ENCODE measurements around the gene RUNX2. TPM values are rescaled to one million over a fixed set of nuclear protein-coding genes. Genes with fewer than 3 reads are reported as not detected.

RUNX2 gene
- total and polyA plus RNA-seq, 2 experiments from 2014 or later: 0.66 to 1.7 TPM

- H3K79me2 ChIP-seq (replicated peaks; ENCODE audit: insufficient read depth): no peaks in the 10 kb centered on the region
- Mint-ChIP-seq H3K4me3 (no peak overlapping the region), H3K36me3 (ENCODE audit: low read depth) (no peaks in the 10 kb centered on the region), H3K27ac (peak overlapping the region; percentile 9; the same call in 1 of the 2 replicates), H3K4me1 (peaks cover 11% of the 10 kb centered on the region; the same call in 2 of the 3 replicates), H3K27me3 (ENCODE audit: insufficient read depth, low read depth, poor library complexity) (no peaks in the 10 kb centered on the region), H3K9me3 (no peaks in the 10 kb centered on the region)
- H4K20me1 ChIP-seq (replicated peaks; ENCODE audit: insufficient read depth): no peaks in the 10 kb centered on the region
- no peak overlapping the region for H3K4me3 ChIP-seq
- H3K27ac ChIP-seq (ENCODE audit: low read depth): no peak overlapping the region
- H3F3A ChIP-seq (replicated peaks; ENCODE audit: low read depth): no peaks in the 10 kb centered on the region
- H3K36me3 ChIP-seq (ENCODE audit: insufficient read depth): no peaks in the 10 kb centered on the region
- ATAC-seq (no peak), DNase-seq (ENCODE audit: low spot score) (no peak)
- H3K9me2 ChIP-seq (ENCODE audit: insufficient read depth): no peaks in the 10 kb centered on the region
- TF ChIP-seq POLR2AphosphoS5 (IDR thresholded peaks at IDR 0.05; ENCODE audit: low read depth) (no peak), JUNB (IDR thresholded peaks at IDR 0.05; ENCODE audit: unreplicated experiment) (no peak), ZNF331 (CRISPR knock-in tag; IDR thresholded peaks at IDR 0.05; ENCODE audit: low read depth) (no peak), ZNF114 (CRISPR knock-in tag; IDR thresholded peaks at IDR 0.05) (no peak), CREB1 (CRISPR knock-in tag; IDR thresholded peaks at IDR 0.05; ENCODE audit: low read depth) (no peak), STAT1 (IDR thresholded peaks at IDR 0.05; ENCODE audit: unreplicated experiment) (no peak), EZH2 (IDR thresholded peaks at IDR 0.05; ENCODE audit: low read depth, unreplicated experiment) (no peak), NANOG (IDR thresholded peaks at IDR 0.05; ENCODE audit: borderline replicate concordance) (no peak), EZH2phosphoT487 (IDR thresholded peaks at IDR 0.05; ENCODE audit: unreplicated experiment) (no peak)
- TF ChIP-seq, protein P1, sequence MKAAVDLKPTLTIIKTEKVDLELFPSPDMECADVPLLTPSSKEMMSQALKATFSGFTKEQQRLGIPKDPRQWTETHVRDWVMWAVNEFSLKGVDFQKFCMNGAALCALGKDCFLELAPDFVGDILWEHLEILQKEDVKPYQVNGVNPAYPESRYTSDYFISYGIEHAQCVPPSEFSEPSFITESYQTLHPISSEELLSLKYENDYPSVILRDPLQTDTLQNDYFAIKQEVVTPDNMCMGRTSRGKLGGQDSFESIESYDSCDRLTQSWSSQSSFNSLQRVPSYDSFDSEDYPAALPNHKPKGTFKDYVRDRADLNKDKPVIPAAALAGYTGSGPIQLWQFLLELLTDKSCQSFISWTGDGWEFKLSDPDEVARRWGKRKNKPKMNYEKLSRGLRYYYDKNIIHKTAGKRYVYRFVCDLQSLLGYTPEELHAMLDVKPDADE (IDR thresholded peaks at IDR 0.05): no peak
- TF ChIP-seq, protein P2, sequence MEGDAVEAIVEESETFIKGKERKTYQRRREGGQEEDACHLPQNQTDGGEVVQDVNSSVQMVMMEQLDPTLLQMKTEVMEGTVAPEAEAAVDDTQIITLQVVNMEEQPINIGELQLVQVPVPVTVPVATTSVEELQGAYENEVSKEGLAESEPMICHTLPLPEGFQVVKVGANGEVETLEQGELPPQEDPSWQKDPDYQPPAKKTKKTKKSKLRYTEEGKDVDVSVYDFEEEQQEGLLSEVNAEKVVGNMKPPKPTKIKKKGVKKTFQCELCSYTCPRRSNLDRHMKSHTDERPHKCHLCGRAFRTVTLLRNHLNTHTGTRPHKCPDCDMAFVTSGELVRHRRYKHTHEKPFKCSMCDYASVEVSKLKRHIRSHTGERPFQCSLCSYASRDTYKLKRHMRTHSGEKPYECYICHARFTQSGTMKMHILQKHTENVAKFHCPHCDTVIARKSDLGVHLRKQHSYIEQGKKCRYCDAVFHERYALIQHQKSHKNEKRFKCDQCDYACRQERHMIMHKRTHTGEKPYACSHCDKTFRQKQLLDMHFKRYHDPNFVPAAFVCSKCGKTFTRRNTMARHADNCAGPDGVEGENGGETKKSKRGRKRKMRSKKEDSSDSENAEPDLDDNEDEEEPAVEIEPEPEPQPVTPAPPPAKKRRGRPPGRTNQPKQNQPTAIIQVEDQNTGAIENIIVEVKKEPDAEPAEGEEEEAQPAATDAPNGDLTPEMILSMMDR (conservative IDR thresholded peaks at IDR 0.05; ENCODE audit: low read depth in 2 of 2): no peak
- TF ChIP-seq, protein P3, sequence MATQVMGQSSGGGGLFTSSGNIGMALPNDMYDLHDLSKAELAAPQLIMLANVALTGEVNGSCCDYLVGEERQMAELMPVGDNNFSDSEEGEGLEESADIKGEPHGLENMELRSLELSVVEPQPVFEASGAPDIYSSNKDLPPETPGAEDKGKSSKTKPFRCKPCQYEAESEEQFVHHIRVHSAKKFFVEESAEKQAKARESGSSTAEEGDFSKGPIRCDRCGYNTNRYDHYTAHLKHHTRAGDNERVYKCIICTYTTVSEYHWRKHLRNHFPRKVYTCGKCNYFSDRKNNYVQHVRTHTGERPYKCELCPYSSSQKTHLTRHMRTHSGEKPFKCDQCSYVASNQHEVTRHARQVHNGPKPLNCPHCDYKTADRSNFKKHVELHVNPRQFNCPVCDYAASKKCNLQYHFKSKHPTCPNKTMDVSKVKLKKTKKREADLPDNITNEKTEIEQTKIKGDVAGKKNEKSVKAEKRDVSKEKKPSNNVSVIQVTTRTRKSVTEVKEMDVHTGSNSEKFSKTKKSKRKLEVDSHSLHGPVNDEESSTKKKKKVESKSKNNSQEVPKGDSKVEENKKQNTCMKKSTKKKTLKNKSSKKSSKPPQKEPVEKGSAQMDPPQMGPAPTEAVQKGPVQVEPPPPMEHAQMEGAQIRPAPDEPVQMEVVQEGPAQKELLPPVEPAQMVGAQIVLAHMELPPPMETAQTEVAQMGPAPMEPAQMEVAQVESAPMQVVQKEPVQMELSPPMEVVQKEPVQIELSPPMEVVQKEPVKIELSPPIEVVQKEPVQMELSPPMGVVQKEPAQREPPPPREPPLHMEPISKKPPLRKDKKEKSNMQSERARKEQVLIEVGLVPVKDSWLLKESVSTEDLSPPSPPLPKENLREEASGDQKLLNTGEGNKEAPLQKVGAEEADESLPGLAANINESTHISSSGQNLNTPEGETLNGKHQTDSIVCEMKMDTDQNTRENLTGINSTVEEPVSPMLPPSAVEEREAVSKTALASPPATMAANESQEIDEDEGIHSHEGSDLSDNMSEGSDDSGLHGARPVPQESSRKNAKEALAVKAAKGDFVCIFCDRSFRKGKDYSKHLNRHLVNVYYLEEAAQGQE (IDR thresholded peaks at IDR 0.05; ENCODE audit: unreplicated experiment): no peak
- TF ChIP-seq, protein P4, sequence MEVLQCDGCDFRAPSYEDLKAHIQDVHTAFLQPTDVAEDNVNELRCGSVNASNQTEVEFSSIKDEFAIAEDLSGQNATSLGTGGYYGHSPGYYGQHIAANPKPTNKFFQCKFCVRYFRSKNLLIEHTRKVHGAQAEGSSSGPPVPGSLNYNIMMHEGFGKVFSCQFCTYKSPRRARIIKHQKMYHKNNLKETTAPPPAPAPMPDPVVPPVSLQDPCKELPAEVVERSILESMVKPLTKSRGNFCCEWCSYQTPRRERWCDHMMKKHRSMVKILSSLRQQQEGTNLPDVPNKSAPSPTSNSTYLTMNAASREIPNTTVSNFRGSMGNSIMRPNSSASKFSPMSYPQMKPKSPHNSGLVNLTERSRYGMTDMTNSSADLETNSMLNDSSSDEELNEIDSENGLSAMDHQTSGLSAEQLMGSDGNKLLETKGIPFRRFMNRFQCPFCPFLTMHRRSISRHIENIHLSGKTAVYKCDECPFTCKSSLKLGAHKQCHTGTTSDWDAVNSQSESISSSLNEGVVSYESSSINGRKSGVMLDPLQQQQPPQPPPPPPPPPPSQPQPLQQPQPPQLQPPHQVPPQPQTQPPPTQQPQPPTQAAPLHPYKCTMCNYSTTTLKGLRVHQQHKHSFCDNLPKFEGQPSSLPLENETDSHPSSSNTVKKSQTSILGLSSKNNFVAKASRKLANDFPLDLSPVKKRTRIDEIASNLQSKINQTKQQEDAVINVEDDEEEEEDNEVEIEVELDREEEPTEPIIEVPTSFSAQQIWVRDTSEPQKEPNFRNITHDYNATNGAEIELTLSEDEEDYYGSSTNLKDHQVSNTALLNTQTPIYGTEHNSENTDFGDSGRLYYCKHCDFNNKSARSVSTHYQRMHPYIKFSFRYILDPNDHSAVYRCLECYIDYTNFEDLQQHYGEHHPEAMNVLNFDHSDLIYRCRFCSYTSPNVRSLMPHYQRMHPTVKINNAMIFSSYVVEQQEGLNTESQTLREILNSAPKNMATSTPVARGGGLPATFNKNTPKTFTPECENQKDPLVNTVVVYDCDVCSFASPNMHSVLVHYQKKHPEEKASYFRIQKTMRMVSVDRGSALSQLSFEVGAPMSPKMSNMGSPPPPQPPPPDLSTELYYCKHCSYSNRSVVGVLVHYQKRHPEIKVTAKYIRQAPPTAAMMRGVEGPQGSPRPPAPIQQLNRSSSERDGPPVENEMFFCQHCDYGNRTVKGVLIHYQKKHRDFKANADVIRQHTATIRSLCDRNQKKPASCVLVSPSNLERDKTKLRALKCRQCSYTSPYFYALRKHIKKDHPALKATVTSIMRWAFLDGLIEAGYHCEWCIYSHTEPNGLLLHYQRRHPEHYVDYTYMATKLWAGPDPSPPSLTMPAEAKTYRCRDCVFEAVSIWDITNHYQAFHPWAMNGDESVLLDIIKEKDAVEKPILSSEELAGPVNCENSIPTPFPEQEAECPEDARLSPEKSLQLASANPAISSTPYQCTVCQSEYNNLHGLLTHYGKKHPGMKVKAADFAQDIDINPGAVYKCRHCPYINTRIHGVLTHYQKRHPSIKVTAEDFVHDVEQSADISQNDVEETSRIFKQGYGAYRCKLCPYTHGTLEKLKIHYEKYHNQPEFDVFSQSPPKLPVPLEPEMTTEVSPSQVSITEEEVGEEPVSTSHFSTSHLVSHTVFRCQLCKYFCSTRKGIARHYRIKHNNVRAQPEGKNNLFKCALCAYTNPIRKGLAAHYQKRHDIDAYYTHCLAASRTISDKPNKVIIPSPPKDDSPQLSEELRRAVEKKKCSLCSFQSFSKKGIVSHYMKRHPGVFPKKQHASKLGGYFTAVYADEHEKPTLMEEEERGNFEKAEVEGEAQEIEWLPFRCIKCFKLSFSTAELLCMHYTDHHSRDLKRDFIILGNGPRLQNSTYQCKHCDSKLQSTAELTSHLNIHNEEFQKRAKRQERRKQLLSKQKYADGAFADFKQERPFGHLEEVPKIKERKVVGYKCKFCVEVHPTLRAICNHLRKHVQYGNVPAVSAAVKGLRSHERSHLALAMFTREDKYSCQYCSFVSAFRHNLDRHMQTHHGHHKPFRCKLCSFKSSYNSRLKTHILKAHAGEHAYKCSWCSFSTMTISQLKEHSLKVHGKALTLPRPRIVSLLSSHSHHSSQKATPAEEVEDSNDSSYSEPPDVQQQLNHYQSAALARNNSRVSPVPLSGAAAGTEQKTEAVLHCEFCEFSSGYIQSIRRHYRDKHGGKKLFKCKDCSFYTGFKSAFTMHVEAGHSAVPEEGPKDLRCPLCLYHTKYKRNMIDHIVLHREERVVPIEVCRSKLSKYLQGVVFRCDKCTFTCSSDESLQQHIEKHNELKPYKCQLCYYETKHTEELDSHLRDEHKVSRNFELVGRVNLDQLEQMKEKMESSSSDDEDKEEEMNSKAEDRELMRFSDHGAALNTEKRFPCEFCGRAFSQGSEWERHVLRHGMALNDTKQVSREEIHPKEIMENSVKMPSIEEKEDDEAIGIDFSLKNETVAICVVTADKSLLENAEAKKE (CRISPR knock-in tag; IDR thresholded peaks at IDR 0.05): no peak
- no peak overlapping the region for H3K4me2 ChIP-seq
- no peak overlapping the region for H2AFZ ChIP-seq
- no peaks in the 10 kb centered on the region for H3K27me3 ChIP-seq (ENCODE audit: insufficient read depth)
- no peaks in the 10 kb centered on the region for H3K4me1 ChIP-seq (ENCODE audit: insufficient read depth)
Observed at GRCh38 chr6:45351076-45351475, 22.9 kb downstream of the RUNX2 start.
